ENCODE results near the gene C19orf67.

Gene C19orf67

GRCh38 chr19:14115756-14116155, 30.2 kb upstream of the C19orf67 start:
- no peak overlapping the region for H3K4me3 ChIP-seq (ENCODE audit: control insufficient read depth, low read depth, low read length)
- no peak for TF ChIP-seq CTCF (IDR thresholded peaks at IDR 0.05; ENCODE audit: control insufficient read depth, insufficient read depth, low read depth, low read length, missing control alignments)
- DNase-seq (ENCODE audit: low read depth) = no peak

- TF ChIP-seq CTCF (IDR thresholded peaks at IDR 0.05; ENCODE audit: control insufficient read depth, insufficient read depth, low read depth, low read length, missing control alignments) = peak; percentile 44
- no peak for DNase-seq (ENCODE audit: low read depth)
Measured at GRCh38 chr19:14114854-14115253, 29.3 kb upstream of the C19orf67 start.

GRCh38 chr19:14114439-14114838, 28.9 kb upstream of the C19orf67 start:
- no peak for TF ChIP-seq CTCF (IDR thresholded peaks at IDR 0.05; ENCODE audit: control insufficient read depth, insufficient read depth, low read depth, low read length, missing control alignments)
- no peak overlapping the region for H3K4me3 ChIP-seq (ENCODE audit: control insufficient read depth, low read depth, low read length)
- no peak for DNase-seq (ENCODE audit: low read depth)

More at GRCh38 chr19:14114854-14115253, 29.3 kb upstream of the C19orf67 start:
- no peak overlapping the region for H3K4me3 ChIP-seq (ENCODE audit: control insufficient read depth, low read depth, low read length)

GRCh38 chr19:14113762-14114414, 28.3 kb upstream of the C19orf67 start:
- TF ChIP-seq CTCF (IDR thresholded peaks at IDR 0.05; ENCODE audit: control insufficient read depth, insufficient read depth, low read depth, low read length, missing control alignments) = peak; percentile 26
- no peak for DNase-seq (ENCODE audit: low read depth)
- no peak overlapping the region for H3K4me3 ChIP-seq (ENCODE audit: control insufficient read depth, low read depth, low read length)

- TF ChIP-seq CTCF (IDR thresholded peaks at IDR 0.05; ENCODE audit: control insufficient read depth, insufficient read depth, low read depth, low read length, missing control alignments) = no peak
- no peak for DNase-seq (ENCODE audit: low read depth)
- no peak overlapping the region for H3K4me3 ChIP-seq (ENCODE audit: control insufficient read depth, low read depth, low read length)
Measured at GRCh38 chr19:14112809-14113385, 27.3 kb upstream of the C19orf67 start.

GRCh38 chr19:14112051-14112808, 26.6 kb upstream of the C19orf67 start:
- no peak overlapping the region for H3K4me3 ChIP-seq (ENCODE audit: control insufficient read depth, low read depth, low read length)
- no peak for DNase-seq (ENCODE audit: low read depth)
- no peak for TF ChIP-seq CTCF (IDR thresholded peaks at IDR 0.05; ENCODE audit: control insufficient read depth, insufficient read depth, low read depth, low read length, missing control alignments)

All from AG09309 (cell line).